ENCODE measurements around the gene SCIMP.

GRCh38 chr17:5248821-5249479, 14.3 kb upstream of the SCIMP start:
- TF ChIP-seq MXI1 (IDR thresholded peaks at IDR 0.05; ENCODE audit: low read depth, low read length) = no peak
- TF ChIP-seq EP300 (IDR thresholded peaks at IDR 0.05; ENCODE audit: borderline replicate concordance in 1 of 2, low read depth in 1 of 2, low read length in 1 of 2) = no peak
- TF ChIP-seq, protein P1, sequence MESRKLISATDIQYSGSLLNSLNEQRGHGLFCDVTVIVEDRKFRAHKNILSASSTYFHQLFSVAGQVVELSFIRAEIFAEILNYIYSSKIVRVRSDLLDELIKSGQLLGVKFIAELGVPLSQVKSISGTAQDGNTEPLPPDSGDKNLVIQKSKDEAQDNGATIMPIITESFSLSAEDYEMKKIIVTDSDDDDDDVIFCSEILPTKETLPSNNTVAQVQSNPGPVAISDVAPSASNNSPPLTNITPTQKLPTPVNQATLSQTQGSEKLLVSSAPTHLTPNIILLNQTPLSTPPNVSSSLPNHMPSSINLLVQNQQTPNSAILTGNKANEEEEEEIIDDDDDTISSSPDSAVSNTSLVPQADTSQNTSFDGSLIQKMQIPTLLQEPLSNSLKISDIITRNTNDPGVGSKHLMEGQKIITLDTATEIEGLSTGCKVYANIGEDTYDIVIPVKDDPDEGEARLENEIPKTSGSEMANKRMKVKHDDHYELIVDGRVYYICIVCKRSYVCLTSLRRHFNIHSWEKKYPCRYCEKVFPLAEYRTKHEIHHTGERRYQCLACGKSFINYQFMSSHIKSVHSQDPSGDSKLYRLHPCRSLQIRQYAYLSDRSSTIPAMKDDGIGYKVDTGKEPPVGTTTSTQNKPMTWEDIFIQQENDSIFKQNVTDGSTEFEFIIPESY (IDR thresholded peaks at IDR 0.05; ENCODE audit: borderline replicate concordance, low read depth) = no peak
- TF ChIP-seq, protein P2, sequence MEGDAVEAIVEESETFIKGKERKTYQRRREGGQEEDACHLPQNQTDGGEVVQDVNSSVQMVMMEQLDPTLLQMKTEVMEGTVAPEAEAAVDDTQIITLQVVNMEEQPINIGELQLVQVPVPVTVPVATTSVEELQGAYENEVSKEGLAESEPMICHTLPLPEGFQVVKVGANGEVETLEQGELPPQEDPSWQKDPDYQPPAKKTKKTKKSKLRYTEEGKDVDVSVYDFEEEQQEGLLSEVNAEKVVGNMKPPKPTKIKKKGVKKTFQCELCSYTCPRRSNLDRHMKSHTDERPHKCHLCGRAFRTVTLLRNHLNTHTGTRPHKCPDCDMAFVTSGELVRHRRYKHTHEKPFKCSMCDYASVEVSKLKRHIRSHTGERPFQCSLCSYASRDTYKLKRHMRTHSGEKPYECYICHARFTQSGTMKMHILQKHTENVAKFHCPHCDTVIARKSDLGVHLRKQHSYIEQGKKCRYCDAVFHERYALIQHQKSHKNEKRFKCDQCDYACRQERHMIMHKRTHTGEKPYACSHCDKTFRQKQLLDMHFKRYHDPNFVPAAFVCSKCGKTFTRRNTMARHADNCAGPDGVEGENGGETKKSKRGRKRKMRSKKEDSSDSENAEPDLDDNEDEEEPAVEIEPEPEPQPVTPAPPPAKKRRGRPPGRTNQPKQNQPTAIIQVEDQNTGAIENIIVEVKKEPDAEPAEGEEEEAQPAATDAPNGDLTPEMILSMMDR (IDR thresholded peaks at IDR 0.05) = no peak
- TF ChIP-seq ELF1 (IDR thresholded peaks at IDR 0.05) = no peak
- no peak for TF ChIP-seq FOXM1 (IDR thresholded peaks at IDR 0.05; ENCODE audit: low read depth)
- TF ChIP-seq MEF2A (IDR thresholded peaks at IDR 0.05; ENCODE audit: borderline replicate concordance, low read depth) = no peak
- TF ChIP-seq JUND (IDR thresholded peaks at IDR 0.05) = no peak
- no peak for TF ChIP-seq NRF1 (IDR thresholded peaks at IDR 0.05; ENCODE audit: low read depth, low read length)
